Motor neuron (in vitro differentiated cells): Measurements from ENCODE around the gene RORB. TPM values are rescaled to one million over a fixed set of nuclear protein-coding genes. Genes with fewer than 3 reads are reported as not detected.
A peak's percentile ranks its signal among the peaks of the same experiment; 100 is the strongest.

Experiments
- ATAC-seq, 8 experiments: fragments of 200-7000 bp; cut with Tn5 transposase; replicated peaks in 6 of 8; 2 replicates each; pipeline ENCODE4 v1.8.0; 2021; ENCODE audit warnings: mild to moderate bottlenecking in 8 of 8, moderate library complexity in 8 of 8
- H3K27ac ChIP-seq, 2 donors: fragments of 250-450 bp; sonication (Bioruptor Pico); 2 replicates each; pipeline ENCODE4 v1.9.0; 2021; ENCODE audit warnings: antibody characterized with exemption in 2 of 2, mild to moderate bottlenecking in 2 of 2, moderate library complexity in 1 of 2
- H3K4me1 ChIP-seq, 2 donors: fragments of 250-450 bp; sonication (Bioruptor Pico); replicated peaks in 1 of 2; 2 replicates each; pipeline ENCODE4 v1.6.1; 2021; ENCODE audit warnings: antibody characterized with exemption in 2 of 2, mild to moderate bottlenecking in 2 of 2, moderate library complexity in 1 of 2
- H3K4me3 ChIP-seq, 5 donors: fragments of 250-450 bp; sonication (Bioruptor Pico); 2 replicates each; pipeline ENCODE4 v1.9.0; 2021; ENCODE audit warnings: antibody characterized with exemption in 5 of 5, mild to moderate bottlenecking in 5 of 5, moderate library complexity in 4 of 5
- WGBS, 10 experiments: fragments of 450-650 bp; shearing (Covaris generic); methylation state at CpG; one replicate each; pipeline ENCODE4 v1.0.0; 2022; 5-methylcytosine and 5-hydroxymethylcytosine counted together
- in situ Hi-C, 9 experiments: fragments of 400-800 bp; cut with MboI; loops; one replicate each; pipeline ENCODE4 v1.15.0; 2021; ENCODE audit warnings: low sequenced_read_pairs in 9 of 9, low pct_unique_long_range_greater_than_20kb in 2 of 9; ENCODE audit not compliant: unreplicated experiment in 9 of 9
- total RNA-seq, 8 experiments: library from RNA; unstranded; fragments of 300-600 nt; gene quantifications; 2 replicates each; pipeline versions ENCODE4 v1.2.3 to v1.2.4, GENCODE V29; 2022

Gene RORB
- total RNA-seq, 8 experiments from 2014 or later, result 0.14 to 1.1 (median 0.46) TPM; not detected in 1

GRCh38 chr9:74642376-74642775 is 145.2 kb downstream of the RORB start:
- no peaks in the 10 kb centered on the region for H3K4me1 ChIP-seq
- no peak overlapping the region for H3K4me3 ChIP-seq
- in situ Hi-C loops, result no loop called here
- no peak overlapping the region for H3K27ac ChIP-seq
- no peak for ATAC-seq
- WGBS, 10 experiments, result 20 to 91% (median 90%) methylated on average over 1 to 12 of the region's 12 CpGs; no CpG with 5 or more reads in 3 of the 10 experiments

DNA sequence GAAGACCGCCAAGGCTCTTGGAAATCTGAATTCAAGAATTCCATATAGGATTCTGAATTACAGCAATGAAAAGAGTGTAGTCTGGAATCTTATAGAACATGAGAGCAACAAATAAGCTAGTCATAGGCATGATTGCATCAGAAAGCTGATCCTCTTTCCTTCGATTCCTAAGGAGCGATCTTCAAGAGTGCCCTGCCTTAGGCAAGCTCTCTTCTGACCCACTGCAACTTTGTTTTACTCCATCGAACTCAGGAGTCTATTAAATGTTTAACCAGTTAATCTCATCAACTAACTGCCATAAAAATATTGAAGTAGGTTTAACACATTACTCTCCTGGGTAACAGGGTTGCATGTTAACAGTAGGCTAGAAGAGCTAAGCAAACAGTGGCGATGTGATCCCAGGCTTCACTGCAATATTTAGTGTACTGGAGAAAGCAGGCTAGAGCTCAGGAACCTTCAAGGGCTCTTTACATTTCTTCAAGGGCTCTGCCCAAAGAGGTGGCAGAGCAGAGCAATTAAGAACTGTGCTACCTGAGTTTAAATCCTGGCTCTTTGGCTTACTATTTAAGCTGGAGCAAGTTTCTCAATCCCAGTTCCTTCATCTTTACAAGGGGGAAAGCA is 146.3 kb downstream of the RORB start:
- Histone ChIP-seq H3K4me1 (no peaks in the 10 kb centered on the region), H3K4me3 (no peak overlapping the region), H3K27ac (no peak overlapping the region)
- in situ Hi-C loops, result no loop called here
- 29 to 100% (median 80%) methylated on average over 1 to 5 of the region's 5 CpGs; no CpG with 5 or more reads in 1 of the 10 experiments for WGBS, 10 experiments
- ATAC-seq, result peak in 1 of 8 experiments; percentile 55

- H3K27ac ChIP-seq, result no peak overlapping the region
- in situ Hi-C loops, result no loop called here
- H3K4me3 ChIP-seq, result no peak overlapping the region
- ATAC-seq, result no peak
- H3K4me1 ChIP-seq, result no peaks in the 10 kb centered on the region
- 8 to 93% (median 73%) methylated on average over 2 to 4 of the region's 4 CpGs; no CpG with 5 or more reads in 1 of the 10 experiments for WGBS, 10 experiments
These were observed 146.9 kb downstream of the RORB start for GRCh38 chr9:74644023-74644422.

- peak in 3 of 8 experiments; percentile 23 to 68 (median 45) for ATAC-seq
- 31 to 100% (median 82%) methylated on average over 1 to 3 of the region's 3 CpGs for WGBS, 10 experiments
- Histone ChIP-seq H3K27ac (no peak overlapping the region), H3K4me3 (no peak overlapping the region), H3K4me1 (no peaks in the 10 kb centered on the region)
- in situ Hi-C loops, result no loop called here
These were observed 148.0 kb downstream of the RORB start for GRCh38 chr9:74645007-74645639.

- 38 to 74% (median 63%) methylated on average over 3 to 10 of the region's 11 CpGs; no CpG with 5 or more reads in 1 of the 10 experiments for WGBS, 10 experiments
- no peak overlapping the region for H3K27ac ChIP-seq
- H3K4me1 ChIP-seq, result peaks cover 0 to 3% of the 10 kb centered on the region in 2 donors
- ATAC-seq, result peak in 2 of 8 experiments; percentile 26 to 33
- in situ Hi-C loops, result no loop called here
- H3K4me3 ChIP-seq, result no peak overlapping the region
These were observed 156.4 kb downstream of the RORB start for GRCh38 chr9:74653410-74654080.

DNA sequence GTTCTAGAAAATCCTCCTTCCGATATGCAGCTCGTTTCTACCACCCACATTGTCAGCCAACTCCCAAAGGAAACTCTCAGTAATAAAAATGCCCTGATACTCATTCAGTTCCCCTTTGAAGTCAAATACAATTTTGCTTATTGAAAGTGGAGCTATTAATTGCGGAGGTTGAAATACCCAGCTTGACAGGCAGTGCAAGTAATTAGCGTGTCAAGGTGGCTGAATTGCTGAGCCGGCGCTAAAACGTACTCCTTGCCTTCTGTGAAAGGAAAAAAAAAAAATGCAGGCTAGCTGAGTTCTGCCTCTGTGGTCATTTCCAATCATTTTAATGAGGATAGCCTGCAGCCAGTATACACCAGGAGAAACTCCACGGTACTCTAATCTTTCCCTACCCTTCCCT is 165.5 kb downstream of the RORB start:
- in situ Hi-C loops, result no loop called here
- peak in 5 of 8 experiments; percentile 62 to 72 (median 63) for ATAC-seq
- no peaks in the 10 kb centered on the region for H3K4me1 ChIP-seq

DNA sequence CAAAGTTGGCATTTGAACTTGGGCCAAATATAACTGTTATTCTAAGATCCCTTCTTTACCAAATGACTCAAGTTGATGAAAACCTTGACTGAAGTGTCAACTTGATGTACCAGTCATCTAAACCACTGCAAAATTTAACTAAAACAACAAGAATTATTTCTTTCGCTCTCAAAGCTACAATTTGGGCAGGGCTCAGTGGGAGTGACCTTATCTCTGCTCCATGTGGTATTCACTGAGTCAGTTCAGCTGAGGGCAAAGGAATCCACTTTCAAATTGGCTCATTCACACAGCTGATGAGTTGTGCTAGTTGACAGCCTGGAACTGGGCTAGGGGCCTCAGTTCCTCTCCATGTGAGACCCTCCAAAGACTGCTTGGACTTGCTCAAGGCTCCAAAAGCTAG is 166.3 kb downstream of the RORB start:
- Histone ChIP-seq H3K4me1 (no peaks in the 10 kb centered on the region), H3K27ac (no peak overlapping the region), H3K4me3 (no peak overlapping the region)
- ATAC-seq, result peak in 1 of 8 experiments; percentile 64
- in situ Hi-C loops, result no loop called here
- 0 to 100% (median 88%) methylated on average over 1 of the region's 1 CpG; no CpG with 5 or more reads in 4 of the 10 experiments for WGBS, 10 experiments

More for the DNA sequence above, 165.5 kb downstream of the RORB start:
- Histone ChIP-seq H3K4me3 (no peak overlapping the region), H3K27ac (no peak overlapping the region)
- 13 to 71% (median 39%) methylated on average over 4 to 8 of the region's 8 CpGs; no CpG with 5 or more reads in 3 of the 10 experiments for WGBS, 10 experiments

- Histone ChIP-seq H3K4me3 (no peak overlapping the region), H3K4me1 (no peaks in the 10 kb centered on the region), H3K27ac (no peak overlapping the region)
- in situ Hi-C loops, result no loop called here
- WGBS, 10 experiments, result 0 to 100% (median 80%) methylated on average over 1 to 4 of the region's 4 CpGs; no CpG with 5 or more reads in 1 of the 10 experiments
- ATAC-seq, result no peak
These were observed 169.6 kb downstream of the RORB start for GRCh38 chr9:74666625-74667316.

- no peak overlapping the region for H3K4me3 ChIP-seq
- H3K27ac ChIP-seq, result no peak overlapping the region
- H3K4me1 ChIP-seq, result no peaks in the 10 kb centered on the region
- ATAC-seq, result no peak
- WGBS, 10 experiments, result 7 to 100% (median 86%) methylated on average over 2 of the region's 2 CpGs; no CpG with 5 or more reads in 2 of the 10 experiments
- in situ Hi-C loops, result no loop called here
These were observed 175.1 kb downstream of the RORB start for GRCh38 chr9:74672237-74672636.

DNA sequence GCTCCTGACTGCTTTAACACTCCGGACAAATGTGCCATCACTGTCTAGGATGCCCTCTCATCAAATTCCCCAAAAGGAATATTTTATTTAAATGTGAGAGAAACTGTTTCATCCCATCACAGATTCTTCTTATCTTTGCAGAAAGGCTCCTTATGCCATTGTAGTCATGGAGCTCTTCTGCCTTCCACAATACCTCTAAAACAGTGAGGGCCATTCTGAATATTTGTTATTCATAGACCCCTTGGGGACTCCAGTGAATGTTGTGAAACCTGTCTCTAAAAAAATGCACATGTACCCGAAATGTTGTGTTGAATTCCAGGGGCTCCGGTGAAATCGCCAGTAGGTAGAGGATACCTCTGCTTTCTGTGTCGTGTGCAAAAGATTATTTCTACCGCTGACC is 176.9 kb downstream of the RORB start:
- in situ Hi-C loops, result no loop called here
- Histone ChIP-seq H3K4me3 (no peak overlapping the region), H3K4me1 (no peaks in the 10 kb centered on the region), H3K27ac (no peak overlapping the region)
- ATAC-seq, result no peak
- WGBS, 10 experiments, result 25 to 95% (median 71%) methylated on average over 1 to 5 of the region's 6 CpGs; no CpG with 5 or more reads in 1 of the 10 experiments

GRCh38 chr9:74681906-74682305 is 184.8 kb downstream of the RORB start:
- 0 to 67% (median 50%) methylated on average over 1 to 3 of the region's 3 CpGs; no CpG with 5 or more reads in 1 of the 10 experiments for WGBS, 10 experiments
- no peak overlapping the region for H3K4me3 ChIP-seq
- peak in 4 of 8 experiments; percentile 43 to 78 (median 65) for ATAC-seq
- in situ Hi-C loops, result no loop called here
- H3K27ac ChIP-seq, result no peak overlapping the region
- H3K4me1 ChIP-seq, result peaks cover 5 to 7% of the 10 kb centered on the region in 2 donors

- ATAC-seq, result no peak
- H3K4me3 ChIP-seq, result no peak overlapping the region
- H3K27ac ChIP-seq, result no peak overlapping the region
- in situ Hi-C loops, result no loop called here
- 19 to 100% (median 83%) methylated on average over 1 to 4 of the region's 4 CpGs; no CpG with 5 or more reads in 3 of the 10 experiments for WGBS, 10 experiments
- H3K4me1 ChIP-seq, result peaks cover 5 to 7% of the 10 kb centered on the region in 2 donors
These were observed 186.2 kb downstream of the RORB start for GRCh38 chr9:74683322-74683721.
